ENCODE data around the gene AKAP13.
A peak's percentile ranks its signal among the peaks of the same experiment; 100 is the strongest.

Gene AKAP13

GRCh38 chr15:85685356-85685755 is 305.0 kb downstream of the AKAP13 start:
- no peak for DNase-seq

GRCh38 chr15:85687329-85687728 is 306.9 kb downstream of the AKAP13 start:
- DNase-seq: no peak

GRCh38 chr15:85688711-85689110 is 308.3 kb downstream of the AKAP13 start:
- no peak for DNase-seq

GRCh38 chr15:85689729-85690128 is 309.3 kb downstream of the AKAP13 start:
- DNase-seq: no peak

GRCh38 chr15:85690561-85691231 is 310.3 kb downstream of the AKAP13 start:
- DNase-seq: no peak

GRCh38 chr15:85691350-85692240 is 311.2 kb downstream of the AKAP13 start:
- DNase-seq: no peak

GRCh38 chr15:85692321-85692720 is 311.9 kb downstream of the AKAP13 start:
- no peak for DNase-seq

GRCh38 chr15:85692873-85693272 is 312.5 kb downstream of the AKAP13 start:
- no peak for DNase-seq

GRCh38 chr15:85693277-85693676 is 312.9 kb downstream of the AKAP13 start:
- DNase-seq: no peak

- DNase-seq: no peak
These were observed 313.7 kb downstream of the AKAP13 start for GRCh38 chr15:85694091-85694490.

- no peak for DNase-seq
These were observed 320.4 kb downstream of the AKAP13 start for GRCh38 chr15:85700767-85701166.

GRCh38 chr15:85702321-85703101 is 322.1 kb downstream of the AKAP13 start:
- DNase-seq: no peak

GRCh38 chr15:85704066-85704465 is 323.7 kb downstream of the AKAP13 start:
- DNase-seq: no peak

GRCh38 chr15:85704720-85705429 is 324.5 kb downstream of the AKAP13 start:
- DNase-seq: no peak

GRCh38 chr15:85706779-85707518 is 326.5 kb downstream of the AKAP13 start:
- peak; percentile 21 for DNase-seq

GRCh38 chr15:85707519-85708338 is 327.3 kb downstream of the AKAP13 start:
- DNase-seq: peak; percentile 13

GRCh38 chr15:85708402-85708941 is 328.1 kb downstream of the AKAP13 start:
- DNase-seq: no peak

- no peak for DNase-seq
These were observed 328.8 kb downstream of the AKAP13 start for GRCh38 chr15:85709250-85709649.

GRCh38 chr15:85710340-85710842 is 330.0 kb downstream of the AKAP13 start:
- DNase-seq: no peak

GRCh38 chr15:85711580-85712192 is 331.3 kb downstream of the AKAP13 start:
- DNase-seq: no peak

Measured in EL (cell line).